Hematopoietic multipotent progenitor cell (in vitro differentiated cells): ENCODE results near the gene MYO7B. TPM values are rescaled to one million over a fixed set of nuclear protein-coding genes. Genes with fewer than 3 reads are reported as not detected.

Source experiments
- total RNA-seq: library from RNA; depleted of rRNA; stranded (reverse); fragments of >200 nt; gene quantifications from one replicate; pipeline ENCODE4 v1.2.3, GENCODE V29; 2012

The MYO7B gene
- total RNA-seq, 1 donor, result 1.9 TPM

Other genes with a start within 250 kb of the MYO7B start
- gene ERCC3, start 241.5 kb upstream of the MYO7B start, total RNA-seq, result 49.8 TPM
- 24.8 TPM for gene MAP3K2, start 147.7 kb upstream of the MYO7B start, total RNA-seq
- gene PROC, start 117.3 kb upstream of the MYO7B start, total RNA-seq, result 1.1 TPM
- gene IWS1, start 9.2 kb upstream of the MYO7B start, total RNA-seq, result 12.1 TPM
- gene GPR17, start 110.5 kb downstream of the MYO7B start, total RNA-seq, result not detected
- gene LIMS2, start 139.8 kb downstream of the MYO7B start, total RNA-seq, result 0.27 TPM
- 10.8 TPM for gene SFT2D3, start 165.8 kb downstream of the MYO7B start, total RNA-seq